HG02678 (cell line): ENCODE data around the gene GRAMD4.

Experiments
- ATAC-seq: cut with Tn5 transposase; IDR thresholded peaks from one replicate; pipeline ENCODE4 v1.9.1; 2021; ENCODE audit warnings: mild to moderate bottlenecking, moderate library complexity; ENCODE audit not compliant: unreplicated experiment

GRAMD4 gene

GRCh38 chr22:46682011-46682731 lies 62.0 kb downstream of the GRAMD4 start:
- no peak for ATAC-seq

GRCh38 chr22:46684706-46685105 lies 64.5 kb downstream of the GRAMD4 start:
- peak; percentile 80 for ATAC-seq

- no peak for ATAC-seq
Observed at GRCh38 chr22:46686221-46687047, 66.2 kb downstream of the GRAMD4 start.

- ATAC-seq: no peak
Observed at GRCh38 chr22:46687048-46687444, 66.9 kb downstream of the GRAMD4 start.

- ATAC-seq: no peak
Observed at GRCh38 chr22:46687460-46687859, 67.3 kb downstream of the GRAMD4 start.

- ATAC-seq: no peak
Observed at GRCh38 chr22:46688949-46689348, 68.8 kb downstream of the GRAMD4 start.

GRCh38 chr22:46690146-46690545 lies 70.0 kb downstream of the GRAMD4 start:
- no peak for ATAC-seq

- no peak for ATAC-seq
Observed at GRCh38 chr22:46691571-46691970, 71.4 kb downstream of the GRAMD4 start.

GRCh38 chr22:46693634-46694415 lies 73.6 kb downstream of the GRAMD4 start:
- no peak for ATAC-seq

GRCh38 chr22:46694416-46695170 lies 74.4 kb downstream of the GRAMD4 start:
- no peak for ATAC-seq

- no peak for ATAC-seq
Observed at GRCh38 chr22:46695346-46696228, 75.4 kb downstream of the GRAMD4 start.

GRCh38 chr22:46696229-46696518 lies 76.0 kb downstream of the GRAMD4 start:
- no peak for ATAC-seq

GRCh38 chr22:46696614-46697013 lies 76.4 kb downstream of the GRAMD4 start:
- no peak for ATAC-seq

- no peak for ATAC-seq
Observed at GRCh38 chr22:46697811-46698515, 77.8 kb downstream of the GRAMD4 start.

- ATAC-seq: no peak
Observed at GRCh38 chr22:46699091-46699490, 78.9 kb downstream of the GRAMD4 start.

GRCh38 chr22:46701262-46701661 lies 81.1 kb downstream of the GRAMD4 start:
- ATAC-seq: no peak

- no peak for ATAC-seq
Observed at GRCh38 chr22:46703171-46703995, 83.2 kb downstream of the GRAMD4 start.

- ATAC-seq: no peak
Observed at GRCh38 chr22:46703996-46704370, 83.8 kb downstream of the GRAMD4 start.

GRCh38 chr22:46706060-46706459 lies 85.9 kb downstream of the GRAMD4 start:
- no peak for ATAC-seq
